Activated CD8-positive, alpha-beta memory T cell treated with anti-CD3 and anti-CD28 coated beads for 4 hours (primary cell): ENCODE data around the gene SAMMSON.

Experiments
- DNase-seq, 2 donors: peaks; one replicate each; pipeline ENCODE4 v3.0.0-alpha.2; 2020; ENCODE audit warnings: low read depth in 2 of 2

SAMMSON gene

DNA sequence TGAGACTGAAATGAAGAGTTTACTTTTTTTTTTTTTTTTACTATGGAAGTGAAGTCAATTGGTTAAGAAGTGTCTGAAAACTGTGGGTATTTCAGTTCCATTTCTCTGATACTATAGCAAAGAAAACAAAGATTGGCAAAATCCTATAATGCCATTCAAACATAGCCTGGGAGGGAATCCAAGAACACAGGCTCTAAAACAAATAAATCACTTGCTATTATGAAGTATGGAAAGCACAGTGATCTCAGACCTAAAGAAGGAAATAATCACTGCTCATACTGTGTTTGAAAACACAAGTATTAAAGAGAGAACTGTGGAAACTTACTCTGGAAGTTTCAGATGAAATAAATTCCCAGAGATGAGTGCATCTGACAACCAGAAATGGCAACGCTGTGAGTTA lies 12.0 kb downstream of the SAMMSON start:
- no peak for DNase-seq

DNA sequence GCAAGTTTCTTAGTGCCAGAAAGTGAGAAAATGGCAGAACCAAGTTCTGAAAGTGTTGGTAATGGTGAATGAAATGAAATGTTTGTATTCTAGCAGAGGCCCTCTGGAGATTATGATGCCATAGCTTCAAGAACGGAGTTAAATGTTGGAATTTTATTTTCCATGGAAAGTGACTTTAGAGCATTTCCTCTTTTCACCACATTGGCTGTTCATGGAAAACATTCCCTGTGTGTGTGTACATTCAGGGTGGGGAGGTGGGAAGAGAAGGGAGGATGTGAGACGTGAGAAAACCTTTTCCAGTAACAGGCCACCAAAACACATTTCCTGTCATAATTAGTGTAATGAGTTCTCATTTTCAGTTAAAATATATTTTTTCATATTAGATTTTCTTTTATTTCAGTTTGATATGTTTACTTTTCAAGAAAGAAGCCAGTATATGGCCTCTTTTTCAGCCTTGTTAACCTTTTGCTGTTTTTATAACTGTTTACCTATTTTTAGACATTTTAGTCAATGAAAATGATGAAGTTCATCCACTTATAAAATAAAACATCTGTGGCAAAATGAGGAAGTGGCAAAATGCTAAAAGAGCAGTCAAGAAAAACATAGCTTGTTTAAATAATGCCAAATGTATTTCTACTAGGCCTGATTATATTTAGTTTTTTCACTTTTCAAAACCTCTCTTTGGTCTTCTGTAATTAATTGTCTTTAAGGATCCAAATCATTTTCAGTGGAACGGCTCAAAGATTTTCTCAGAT lies 21.6 kb downstream of the SAMMSON start:
- no peak for DNase-seq

DNA sequence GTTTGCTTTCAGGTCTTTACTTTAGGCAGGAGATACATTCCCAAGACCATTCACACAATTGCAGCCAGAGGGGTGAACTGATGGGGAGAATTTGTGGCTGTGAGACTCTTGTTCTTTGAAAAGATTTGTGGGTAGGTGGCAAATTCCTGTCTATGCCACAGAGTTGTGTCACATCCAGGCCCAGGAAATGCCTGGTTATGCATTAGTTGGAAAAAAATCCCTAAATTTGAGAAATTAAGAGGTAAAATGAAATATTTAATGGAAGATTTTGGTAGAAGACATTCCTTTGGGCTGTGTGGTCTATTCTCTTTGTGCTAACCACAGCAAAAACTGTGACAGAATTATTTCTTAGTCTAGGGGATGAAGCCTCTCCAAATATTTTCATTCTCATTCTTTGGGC lies 28.8 kb downstream of the SAMMSON start:
- DNase-seq, result no peak

DNA sequence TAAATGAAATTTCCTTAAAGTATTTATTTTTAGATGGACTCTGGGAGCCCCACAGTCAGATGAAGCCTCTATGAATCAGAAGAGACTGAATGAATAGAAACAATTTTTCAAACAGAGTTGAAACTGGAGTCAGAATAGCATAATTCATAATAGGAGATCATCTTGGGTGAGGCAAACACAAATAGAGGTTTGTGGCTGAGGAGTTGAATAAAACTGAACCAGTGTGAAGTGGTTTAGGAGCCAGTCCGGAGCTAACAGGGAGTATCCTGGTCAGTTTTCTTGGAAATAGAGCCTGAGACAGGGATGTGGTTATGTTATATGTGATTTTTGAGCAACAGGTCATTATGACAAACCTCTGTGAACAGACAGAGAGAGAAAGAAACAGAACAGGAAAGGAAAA lies 39.2 kb downstream of the SAMMSON start:
- DNase-seq, result no peak

DNA sequence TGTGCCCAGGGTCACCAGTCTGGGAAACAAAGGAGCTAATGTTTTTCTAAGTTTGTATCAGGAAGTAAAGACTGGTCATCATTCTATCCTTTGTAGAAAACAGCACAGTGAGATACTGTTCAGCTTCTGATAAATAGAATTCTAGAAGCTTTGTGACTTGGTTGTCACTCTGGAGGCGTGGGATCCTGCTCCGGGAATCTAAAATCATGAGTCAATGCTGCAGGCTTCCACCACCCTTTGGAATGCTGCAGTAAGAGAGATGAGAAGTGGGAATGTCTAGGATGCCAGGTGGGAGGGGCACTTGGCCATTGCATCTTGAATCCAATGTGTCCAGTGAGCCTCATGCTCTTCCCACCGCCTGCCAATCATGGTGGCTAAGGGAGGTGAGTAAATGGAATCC lies 40.9 kb downstream of the SAMMSON start:
- no peak for DNase-seq

DNA sequence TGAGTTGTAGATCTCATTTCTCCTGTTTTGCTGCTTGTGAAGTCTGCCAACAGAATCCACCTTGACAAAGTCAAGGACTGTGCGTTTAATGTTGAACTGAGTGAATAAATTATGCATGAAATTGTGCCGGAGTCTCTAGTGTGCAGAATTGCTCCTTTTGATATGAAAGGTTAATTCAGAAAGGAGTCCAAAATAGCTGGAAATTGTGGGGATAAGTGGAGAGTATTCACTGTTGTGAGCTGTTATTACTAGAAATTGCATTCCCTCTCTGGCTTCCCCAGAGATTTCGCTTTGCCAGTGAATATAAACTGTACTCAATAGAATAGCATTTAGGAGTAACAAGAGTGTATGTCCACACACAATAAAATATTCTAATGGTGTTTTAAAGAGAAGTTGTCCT lies 43.1 kb downstream of the SAMMSON start:
- DNase-seq, result no peak

DNA sequence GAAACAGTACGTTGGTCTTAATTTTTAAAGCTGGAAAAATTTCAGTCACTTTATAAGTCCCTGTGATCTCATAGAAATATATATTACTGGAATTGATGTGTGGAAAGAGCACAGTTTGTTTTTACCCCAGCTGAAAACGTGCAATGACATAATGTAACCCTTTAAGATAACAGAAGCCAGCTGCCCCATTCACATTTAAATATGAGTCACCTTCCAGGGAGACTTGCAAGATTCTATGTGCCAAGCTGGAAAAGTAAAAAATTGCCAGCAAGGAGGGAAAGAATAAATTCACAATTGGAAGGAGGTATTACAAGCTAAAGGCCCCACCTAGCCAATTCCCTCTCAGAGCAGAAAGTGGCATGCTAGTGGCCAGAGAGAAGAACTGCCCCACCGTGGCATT lies 50.2 kb downstream of the SAMMSON start:
- DNase-seq, result no peak

DNA sequence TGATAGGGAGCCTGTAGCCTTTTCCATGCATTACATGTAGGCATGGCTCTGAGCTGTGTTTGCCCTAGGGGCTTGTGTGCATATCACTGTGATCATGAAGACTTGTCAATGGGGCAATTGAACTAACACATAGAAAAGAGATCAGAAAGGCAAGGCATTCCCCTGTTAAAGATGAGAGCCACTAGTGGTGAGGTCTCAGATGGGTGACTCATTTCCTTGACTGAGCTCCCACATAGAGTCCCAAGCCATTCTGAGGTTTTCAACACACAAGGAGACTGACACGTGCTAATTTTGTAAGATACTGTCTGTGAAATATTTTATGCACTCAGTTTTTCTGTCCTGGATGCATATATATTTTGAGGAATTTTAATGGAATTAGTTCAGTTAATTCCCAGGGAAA lies 53.8 kb downstream of the SAMMSON start:
- no peak for DNase-seq

DNA sequence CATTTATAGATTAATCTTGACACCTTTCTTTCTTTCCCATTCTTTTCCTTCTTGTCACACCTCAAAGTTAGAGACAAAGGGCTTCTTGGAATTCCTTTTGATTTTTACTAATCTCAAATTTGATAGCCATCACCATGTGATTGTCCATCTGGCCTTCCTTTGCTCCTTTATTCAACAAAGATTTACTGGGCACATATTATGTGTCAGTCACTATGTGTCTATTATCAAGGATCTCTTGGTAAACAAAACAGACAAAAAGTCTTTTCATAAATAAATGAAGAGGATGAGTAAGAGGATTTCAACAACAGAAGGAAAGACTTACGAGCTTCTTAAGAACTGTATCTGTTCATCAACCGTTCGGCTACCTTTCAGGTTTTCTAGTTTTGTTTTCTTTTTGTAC lies 56.5 kb downstream of the SAMMSON start:
- no peak for DNase-seq

DNA sequence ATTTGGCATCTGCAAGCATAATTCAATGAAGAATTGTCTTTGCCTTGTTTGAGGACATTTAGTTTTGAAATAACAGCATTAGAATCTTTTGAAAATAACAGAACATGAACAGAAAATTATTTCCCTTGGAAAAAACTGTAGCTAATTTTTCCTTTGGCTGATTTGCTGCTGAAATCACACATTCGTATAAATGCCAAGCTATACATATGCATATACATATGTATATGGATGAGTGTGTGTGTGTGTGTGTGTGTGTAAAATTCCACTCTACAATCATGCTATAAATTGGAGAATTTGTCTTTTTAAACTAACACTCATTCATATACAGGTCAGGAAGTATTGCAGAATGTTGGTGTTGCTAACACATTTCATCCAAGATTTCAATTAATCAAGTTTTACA lies 57.9 kb downstream of the SAMMSON start:
- DNase-seq, result no peak

DNA sequence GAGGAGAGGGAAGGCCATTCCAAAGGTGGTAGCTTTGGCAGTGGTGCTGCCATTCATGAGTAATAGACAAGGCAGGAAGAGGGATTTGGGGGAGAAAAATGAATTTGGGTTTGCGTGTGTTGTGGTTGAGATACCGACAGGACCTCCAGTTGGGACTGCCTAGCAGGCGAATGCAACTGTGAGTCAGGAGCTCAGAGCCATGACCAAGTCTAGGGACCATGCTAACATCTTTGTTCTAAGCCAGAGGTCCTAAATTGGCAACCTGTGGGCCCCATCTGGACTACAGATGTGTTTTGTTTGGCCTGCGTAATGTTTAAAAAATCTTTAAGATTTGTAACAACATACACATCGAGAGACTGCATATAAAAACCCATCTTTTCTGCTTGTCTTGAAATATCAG lies 61.6 kb downstream of the SAMMSON start:
- DNase-seq, result no peak

DNA sequence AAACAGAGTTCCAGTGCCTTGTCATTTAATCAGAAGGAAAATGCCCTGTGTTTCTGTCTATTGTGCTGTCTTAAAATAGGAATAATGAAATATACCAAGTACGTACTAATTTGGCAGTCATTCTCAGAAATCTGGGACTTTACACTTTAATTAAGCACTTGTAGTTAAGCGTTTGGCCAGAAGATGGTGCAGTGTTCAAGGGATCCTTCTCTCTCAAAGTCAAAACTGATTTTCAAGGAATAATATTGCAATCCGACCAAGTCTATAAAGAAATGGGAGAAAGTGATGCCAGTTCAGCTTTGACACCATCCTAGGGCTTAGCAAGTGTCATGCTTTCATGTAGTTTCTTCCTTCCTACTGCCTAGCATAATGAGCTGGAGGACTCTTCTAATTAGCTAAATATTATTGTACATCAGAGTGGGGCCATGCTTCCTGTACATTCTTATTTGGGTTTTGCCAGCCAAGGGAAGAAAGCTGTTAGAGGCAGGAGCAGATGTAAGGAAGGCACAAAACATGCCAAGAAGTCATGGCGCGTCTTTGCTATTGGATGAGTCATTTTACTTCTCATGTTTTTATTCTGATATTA lies 64.8 kb downstream of the SAMMSON start:
- no peak for DNase-seq

DNA sequence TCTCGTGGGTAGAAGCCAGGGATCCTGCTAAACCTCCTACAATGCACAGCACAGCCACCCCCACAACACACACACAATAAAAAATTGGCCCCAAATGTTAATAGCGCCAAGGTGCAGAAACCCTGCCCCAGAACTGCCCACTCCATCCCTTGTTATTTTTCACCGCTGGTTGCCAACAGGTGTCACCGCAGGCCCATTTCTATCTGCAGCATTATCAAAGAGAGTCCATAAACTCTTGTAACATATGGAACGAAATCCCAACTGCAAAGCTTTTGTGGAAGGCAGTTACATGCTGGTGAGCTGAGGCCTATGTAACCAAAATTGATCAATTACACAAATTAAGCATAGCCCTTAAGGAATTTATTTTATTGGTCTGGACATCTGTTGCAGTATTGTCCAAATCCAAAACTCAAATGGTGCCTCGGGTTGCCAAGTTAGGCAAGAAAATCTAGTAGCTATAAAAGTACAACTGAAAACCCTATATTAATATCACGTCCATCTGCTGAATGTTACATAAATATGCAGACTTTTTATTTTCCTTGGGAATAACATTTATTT lies 66.2 kb downstream of the SAMMSON start:
- DNase-seq, result no peak

DNA sequence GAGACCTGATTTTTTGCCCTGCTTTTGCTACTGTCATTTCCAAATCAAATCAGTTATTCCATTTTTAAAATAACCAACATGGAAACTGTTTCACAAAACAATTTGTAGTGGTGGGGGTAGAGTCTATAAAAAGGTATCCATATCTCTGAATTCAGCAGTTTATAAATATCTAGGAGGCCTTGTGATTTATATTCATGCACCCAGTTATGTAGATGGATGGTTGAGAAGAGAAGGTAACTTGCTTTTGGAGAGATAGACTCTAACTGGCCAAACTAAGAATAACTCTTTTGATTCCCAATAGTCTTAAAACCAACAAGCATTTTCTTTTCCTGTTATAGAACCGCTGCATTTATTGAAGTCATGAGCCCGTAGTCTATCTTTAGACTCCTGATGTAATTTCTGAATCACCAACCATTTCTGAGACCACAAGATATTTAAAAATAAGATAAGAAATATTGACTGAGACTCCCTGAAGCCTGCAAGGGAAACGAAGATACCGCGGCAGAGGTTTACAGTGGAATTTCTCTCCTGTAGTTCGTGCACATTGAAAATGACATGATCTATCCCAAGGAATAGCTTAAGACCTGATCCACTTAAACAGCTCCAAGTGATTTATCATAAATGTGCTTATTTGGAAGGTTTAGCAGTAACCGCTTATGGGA lies 68.5 kb downstream of the SAMMSON start:
- DNase-seq, result no peak

DNA sequence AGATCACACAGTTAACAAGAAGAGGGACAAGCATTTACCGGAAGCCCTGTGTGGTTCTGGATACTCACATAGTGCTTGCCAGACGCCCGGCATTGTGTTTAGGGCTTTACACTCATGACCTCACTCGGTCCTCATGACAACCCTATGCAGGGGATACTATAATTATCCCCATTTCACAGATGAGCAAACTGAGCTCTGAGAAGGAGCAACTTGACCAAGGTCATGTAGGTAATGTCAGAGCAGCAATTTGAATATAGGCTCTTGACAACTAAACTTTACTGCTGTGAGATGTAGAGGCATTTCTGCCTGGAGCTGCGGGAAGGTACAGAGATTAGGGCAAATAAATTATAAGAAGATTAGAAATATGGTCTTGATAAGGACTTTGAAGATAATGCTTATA lies 70.0 kb downstream of the SAMMSON start:
- DNase-seq, result no peak

DNA sequence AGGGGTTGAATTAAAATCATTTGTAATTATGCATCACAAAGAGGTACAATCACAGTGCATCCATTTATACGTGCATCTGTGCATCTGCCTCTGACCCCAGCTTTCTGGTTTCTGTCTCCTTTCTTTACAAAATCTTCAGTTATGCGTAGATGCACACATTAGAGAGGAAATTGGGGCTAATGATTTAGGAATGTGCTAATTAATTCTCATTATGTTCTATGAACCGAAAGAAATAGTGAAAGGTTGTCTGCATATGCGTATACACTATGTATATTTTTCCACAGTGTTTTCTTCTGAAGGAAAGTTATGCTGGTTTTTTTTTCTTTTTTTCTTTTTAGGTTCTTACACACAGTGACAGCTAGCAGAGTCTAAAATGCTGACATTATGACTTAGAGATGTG lies 71.6 kb downstream of the SAMMSON start:
- DNase-seq, result no peak

DNA sequence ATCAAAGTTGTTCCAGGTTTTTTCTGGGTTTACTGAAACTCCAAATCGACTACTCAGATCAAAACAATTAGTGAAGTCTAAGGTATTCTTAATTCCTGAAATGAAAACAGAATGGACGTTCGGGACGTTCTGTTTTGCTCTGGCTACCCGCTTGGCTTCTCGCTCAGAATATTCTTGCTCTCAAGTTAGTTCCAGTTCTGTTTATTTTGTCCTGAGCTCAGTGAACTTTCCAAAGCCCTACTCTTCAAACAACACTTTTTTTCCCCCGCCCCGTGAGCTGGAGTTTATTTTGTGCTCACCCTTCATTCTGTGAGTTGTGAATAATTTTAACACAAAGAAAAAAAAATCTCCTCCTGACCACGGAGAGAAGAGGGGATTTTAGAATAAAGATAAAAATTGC lies 72.6 kb downstream of the SAMMSON start:
- DNase-seq, result no peak

DNA sequence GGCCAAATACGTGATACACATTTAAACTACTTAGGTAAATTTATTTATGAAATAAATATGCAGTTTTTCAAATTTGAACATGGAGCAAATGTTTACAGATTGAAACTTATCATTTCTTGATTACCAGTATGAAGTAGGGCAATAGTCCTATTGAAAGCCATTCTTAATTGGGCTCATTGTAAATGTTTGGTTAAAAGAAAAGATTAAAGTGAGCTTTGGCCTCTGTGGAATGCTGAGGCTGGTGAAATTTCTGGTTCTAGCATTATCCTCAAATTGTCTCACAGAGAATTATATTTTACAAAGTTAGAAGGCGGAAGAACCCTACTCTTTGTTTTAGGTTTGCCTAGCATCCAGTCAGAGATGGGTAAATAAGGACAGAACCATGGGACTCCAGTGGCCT lies 73.2 kb downstream of the SAMMSON start:
- no peak for DNase-seq

DNA sequence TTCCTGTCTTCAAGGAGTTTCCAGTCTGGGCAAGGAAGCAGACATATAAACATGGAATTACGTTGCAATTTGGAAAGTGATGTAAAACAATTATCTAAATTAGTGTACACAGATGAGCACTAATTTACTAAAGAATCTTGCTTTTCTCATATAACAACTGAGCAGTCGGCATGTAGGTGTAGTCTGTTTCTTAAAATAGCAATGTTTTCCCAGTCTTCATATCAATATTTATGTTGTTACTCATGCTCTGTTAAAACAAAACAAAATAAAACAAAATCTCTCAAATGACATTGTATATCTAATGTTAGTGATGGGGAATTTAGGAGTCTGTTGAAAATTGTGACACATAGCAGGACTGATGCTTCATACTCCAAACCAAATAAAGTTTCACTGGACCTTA lies 75.6 kb downstream of the SAMMSON start:
- DNase-seq, result no peak

DNA sequence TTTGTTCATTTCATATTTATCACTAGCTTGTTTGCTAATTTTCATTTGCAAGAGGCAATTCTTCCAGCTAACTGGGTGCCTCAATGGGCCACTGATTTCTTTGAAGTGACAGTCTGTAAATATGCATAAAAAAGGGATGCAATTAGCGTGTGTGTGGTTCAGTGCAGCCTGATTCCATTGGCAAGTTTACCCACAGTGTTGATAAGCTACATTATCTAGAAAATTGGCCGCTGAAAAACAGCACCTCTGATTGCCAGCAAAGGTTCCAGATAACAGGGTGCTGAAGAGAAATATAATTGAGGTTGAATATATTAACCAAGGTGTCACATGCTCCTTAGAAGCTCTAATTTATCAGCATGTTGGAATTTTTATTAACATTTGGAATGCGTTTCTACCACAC lies 76.9 kb downstream of the SAMMSON start:
- no peak for DNase-seq

DNA sequence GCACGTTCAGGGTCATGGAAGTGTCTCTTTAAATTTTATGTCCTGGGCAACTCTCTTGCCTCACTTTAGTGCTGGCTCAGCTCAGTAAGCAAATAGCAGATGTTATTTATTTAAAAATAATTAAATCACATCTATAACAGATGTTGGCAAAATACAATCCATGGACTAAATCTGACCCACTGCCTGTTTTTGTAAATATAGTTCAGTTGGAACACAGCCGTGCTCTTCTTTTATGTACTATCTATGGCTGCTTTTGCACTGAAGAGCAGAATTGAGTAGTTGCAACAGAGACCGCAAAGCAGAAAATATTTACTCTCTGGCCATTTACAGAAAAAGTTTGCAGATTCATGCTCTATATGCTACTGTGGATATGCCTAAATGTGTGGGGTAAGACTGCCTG lies 79.2 kb downstream of the SAMMSON start:
- DNase-seq, result no peak

DNA sequence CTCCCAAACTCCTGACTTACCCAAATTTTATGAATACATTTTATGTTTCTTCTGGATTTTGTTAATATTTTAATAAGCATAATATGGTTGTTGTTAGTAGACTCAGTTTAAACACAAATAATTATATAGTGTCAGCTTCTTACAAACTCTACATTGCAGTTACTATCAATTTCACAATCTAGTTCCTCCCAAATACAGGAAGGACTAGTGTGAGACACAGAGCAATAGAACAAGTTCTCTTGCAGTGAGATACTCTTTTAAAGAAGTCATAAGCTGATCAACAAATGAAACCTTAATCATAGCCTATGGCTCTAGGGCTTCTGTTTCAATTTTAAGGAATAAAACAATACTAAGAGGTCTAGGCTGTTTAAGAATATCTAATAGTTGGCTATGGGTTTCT lies 86.1 kb downstream of the SAMMSON start:
- no peak for DNase-seq

DNA sequence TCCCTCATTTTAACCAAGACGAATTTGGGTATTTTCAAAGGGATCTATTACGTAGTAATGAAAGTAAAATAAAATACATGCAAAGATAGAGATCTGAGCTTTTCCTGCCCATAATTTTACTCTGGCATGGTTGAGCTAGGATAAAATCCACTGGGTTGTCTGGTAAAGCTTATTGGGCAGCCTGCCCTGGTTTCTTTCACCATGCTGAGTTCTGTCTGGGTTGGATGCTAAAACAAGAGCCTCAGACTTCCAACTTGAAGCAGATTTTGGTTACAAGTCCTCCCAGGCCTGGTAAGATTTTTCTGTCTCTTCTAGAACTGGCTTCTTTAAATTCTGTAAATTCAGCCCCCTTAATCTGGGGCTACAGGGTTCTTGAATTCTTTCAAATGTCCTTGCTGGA lies 86.8 kb downstream of the SAMMSON start:
- DNase-seq, result no peak
